ENCODE results near the gene GABBR2.

GRCh38 chr9:98614941-98615340 lies 93.8 kb downstream of the GABBR2 start:
- TF ChIP-seq, protein P1, sequence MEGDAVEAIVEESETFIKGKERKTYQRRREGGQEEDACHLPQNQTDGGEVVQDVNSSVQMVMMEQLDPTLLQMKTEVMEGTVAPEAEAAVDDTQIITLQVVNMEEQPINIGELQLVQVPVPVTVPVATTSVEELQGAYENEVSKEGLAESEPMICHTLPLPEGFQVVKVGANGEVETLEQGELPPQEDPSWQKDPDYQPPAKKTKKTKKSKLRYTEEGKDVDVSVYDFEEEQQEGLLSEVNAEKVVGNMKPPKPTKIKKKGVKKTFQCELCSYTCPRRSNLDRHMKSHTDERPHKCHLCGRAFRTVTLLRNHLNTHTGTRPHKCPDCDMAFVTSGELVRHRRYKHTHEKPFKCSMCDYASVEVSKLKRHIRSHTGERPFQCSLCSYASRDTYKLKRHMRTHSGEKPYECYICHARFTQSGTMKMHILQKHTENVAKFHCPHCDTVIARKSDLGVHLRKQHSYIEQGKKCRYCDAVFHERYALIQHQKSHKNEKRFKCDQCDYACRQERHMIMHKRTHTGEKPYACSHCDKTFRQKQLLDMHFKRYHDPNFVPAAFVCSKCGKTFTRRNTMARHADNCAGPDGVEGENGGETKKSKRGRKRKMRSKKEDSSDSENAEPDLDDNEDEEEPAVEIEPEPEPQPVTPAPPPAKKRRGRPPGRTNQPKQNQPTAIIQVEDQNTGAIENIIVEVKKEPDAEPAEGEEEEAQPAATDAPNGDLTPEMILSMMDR (conservative IDR thresholded peaks at IDR 0.05 in 1 of 2, IDR thresholded peaks at IDR 0.05 in 1 of 2; ENCODE audit: extremely low read depth in 1 of 2, insufficient read depth in 1 of 2, low read depth in 1 of 2, low read length in 2 of 2): no peak
- no peak for TF ChIP-seq EZH2 (IDR thresholded peaks at IDR 0.05; ENCODE audit: borderline replicate concordance, low read length)

Measured in mammary epithelial cell (primary cell).